ENCODE data around the gene HECTD4. TPM values are rescaled to one million over a fixed set of nuclear protein-coding genes. Genes with fewer than 3 reads are reported as not detected.

The HECTD4 gene
- total and polyA plus RNA-seq, 2 of the 4 experiments (the other 2 are of a cell fraction): 12.9 to 13.0 TPM

- 14% methylated on average over 1 of the region's 2 CpGs; no CpG with 5 or more reads in 1 of the 2 experiments for WGBS, 2 experiments (ENCODE audit: extremely low coverage in 2 of 2, insufficient read length in 1 of 2)
- BruUV-seq (replicated peaks): no TSS peak
- Histone ChIP-seq H3K4me3 (ENCODE audit: insufficient read depth, low read depth, low read length) (no peak overlapping the region), H3K9me3 (ENCODE audit: control insufficient read depth, insufficient read depth, low read length) (no peaks in the 10 kb centered on the region), H3K27me3 (ENCODE audit: control insufficient read depth, insufficient read depth, low read length) (no peaks in the 10 kb centered on the region), H3K4me2 (ENCODE audit: low read depth, low read length) (peak overlapping the region; percentile 0; the same call in 1 of the 2 replicates), H2BK120ac (ENCODE audit: low read depth, low read length) (no peak overlapping the region), H3K36me3 (ENCODE audit: control insufficient read depth, insufficient read depth, low read length) (no peaks in the 10 kb centered on the region), H3K27ac (ENCODE audit: insufficient read depth, low read length) (no peak overlapping the region), H3K56ac (ENCODE audit: extremely low read depth, insufficient read depth, low read length) (no peak overlapping the region), H3K9me1 (ENCODE audit: insufficient read depth, low read length) (peaks cover 2% of the 10 kb centered on the region; the same call in 1 of the 2 replicates), H3K9ac (ENCODE audit: low read depth, low read length) (no peak overlapping the region), H2AK9ac (replicated peaks; ENCODE audit: low read depth, low read length, poor library complexity) (no peak overlapping the region), H3K23ac (ENCODE audit: low read depth, low read length) (no peak overlapping the region), H4K20me1 (ENCODE audit: insufficient read depth, low read length) (peaks cover 32% of the 10 kb centered on the region), H3K79me1 (ENCODE audit: low read depth in 1 of 2, low read length in 2 of 2) (peaks cover 35 to 66% of the 10 kb centered on the region in 2 experiments), H4K91ac (ENCODE audit: insufficient read depth, low read depth, low read length) (no peak overlapping the region), H2AFZ (replicated peaks; ENCODE audit: low read length, poor library complexity) (no peak overlapping the region), H3K14ac (replicated peaks; ENCODE audit: low read depth, low read length) (no peak overlapping the region), H3K18ac (ENCODE audit: low read depth, low read length) (no peak overlapping the region), H2AK5ac (ENCODE audit: low read depth, low read length) (no peak overlapping the region), H3K4ac (ENCODE audit: low read depth, low read length) (no peak overlapping the region), H2BK5ac (ENCODE audit: low read depth, low read length, poor library complexity, severe bottlenecking) (no peak overlapping the region), H2BK15ac (ENCODE audit: low read depth, low read length) (no peak overlapping the region), H2BK20ac (ENCODE audit: low read depth, low read length) (no peak overlapping the region), H4K5ac (ENCODE audit: low read depth, low read length) (no peak overlapping the region), H4K8ac (ENCODE audit: low read depth in 2 of 2, low read length in 2 of 2) (no peak overlapping the region), H3K4me1 (ENCODE audit: control insufficient read depth, insufficient read depth, low read length) (peaks cover 3% of the 10 kb centered on the region; the same call in 1 of the 2 replicates)
- ATAC-seq (ENCODE audit: low read depth) (peak; percentile 91), DNase-seq (peak; percentile 99)
- in situ Hi-C loops (cut with MboI; ENCODE audit: low sequenced_read_pairs) (no loop called here), dilution Hi-C loops (cut with HindIII; ENCODE audit: low sequenced_read_pairs, unreplicated experiment) (no loop called here), intact Hi-C loops (cut with micrococcal nuclease) (loop anchor here (2.0 kb wide), 1 partner anchor 45 kb away; no protein-coding TSS in a partner anchor)
- CTCF ChIA-PET: interaction anchor here (0.5 to 0.8 kb wide), 2 partner anchors 24 to 41 kb away, joined by 5 to 10 read pairs; no protein-coding TSS in a partner anchor
- POLR2A ChIA-PET (ENCODE audit: unreplicated experiment): no interaction called here
- TF ChIP-seq RFX5 (IDR thresholded peaks at IDR 0.05; ENCODE audit: low read depth, low read length) (no peak), CHD1 (IDR thresholded peaks at IDR 0.05; ENCODE audit: low read depth, low read length) (no peak), FOS (IDR thresholded peaks at IDR 0.05; ENCODE audit: low read depth, low read length) (peak; percentile 68), BHLHE40 (IDR thresholded peaks at IDR 0.05; ENCODE audit: low read depth, low read length) (peak; percentile 38; the same call in 1 of the 2 replicates), MXI1 (IDR thresholded peaks at IDR 0.05; ENCODE audit: borderline replicate concordance, low read depth, low read length) (no peak), POLR2A (IDR thresholded peaks at IDR 0.05; ENCODE audit: low read depth, low read length) (no peak), CEBPB (IDR thresholded peaks at IDR 0.05; ENCODE audit: low read depth, low read length) (peak; percentile 59; the same call in 1 of the 2 replicates), RCOR1 (IDR thresholded peaks at IDR 0.05; ENCODE audit: insufficient replicate concordance, low read length) (peak; percentile 96), MAFK (IDR thresholded peaks at IDR 0.05; ENCODE audit: low read depth, low read length) (peak; percentile 58), NFE2L2 (IDR thresholded peaks at IDR 0.05; ENCODE audit: low read depth, low read length) (no peak), RAD21 (IDR thresholded peaks at IDR 0.05; ENCODE audit: low read length) (no peak; the same call in 1 of the 2 replicates), CTCF (conservative IDR thresholded peaks at IDR 0.05; ENCODE audit: low read depth, low read length) (no peak)
Measured at GRCh38 chr12:112347581-112347982, 34.6 kb downstream of the HECTD4 start.

Measured in IMR-90 (cell line).